Measurements from ENCODE around the gene CFAP46.
A peak's percentile ranks its signal among the peaks of the same experiment; 100 is the strongest.

DNA sequence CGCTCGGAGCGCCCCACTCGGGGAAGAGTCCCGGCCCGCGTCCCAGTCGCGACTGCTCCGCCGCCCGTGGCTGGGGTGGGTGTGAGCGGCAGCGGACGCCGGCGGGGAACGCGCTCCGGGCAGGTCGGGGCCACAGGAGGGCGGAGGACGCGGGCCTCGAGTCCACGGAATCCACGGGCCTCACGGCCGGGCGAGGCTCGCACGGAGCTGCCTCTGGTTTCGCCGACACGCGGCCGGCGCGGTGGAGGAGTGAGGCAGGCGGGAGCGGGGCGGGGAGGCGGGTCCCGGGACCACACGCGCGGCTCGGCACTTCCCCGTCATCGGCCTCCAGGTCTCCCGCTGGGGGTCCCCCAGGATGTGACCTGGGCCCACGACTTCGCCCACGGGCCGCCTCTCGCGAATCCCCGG is 155.9 kb downstream of the CFAP46 start:
- TF ChIP-seq, protein P1, sequence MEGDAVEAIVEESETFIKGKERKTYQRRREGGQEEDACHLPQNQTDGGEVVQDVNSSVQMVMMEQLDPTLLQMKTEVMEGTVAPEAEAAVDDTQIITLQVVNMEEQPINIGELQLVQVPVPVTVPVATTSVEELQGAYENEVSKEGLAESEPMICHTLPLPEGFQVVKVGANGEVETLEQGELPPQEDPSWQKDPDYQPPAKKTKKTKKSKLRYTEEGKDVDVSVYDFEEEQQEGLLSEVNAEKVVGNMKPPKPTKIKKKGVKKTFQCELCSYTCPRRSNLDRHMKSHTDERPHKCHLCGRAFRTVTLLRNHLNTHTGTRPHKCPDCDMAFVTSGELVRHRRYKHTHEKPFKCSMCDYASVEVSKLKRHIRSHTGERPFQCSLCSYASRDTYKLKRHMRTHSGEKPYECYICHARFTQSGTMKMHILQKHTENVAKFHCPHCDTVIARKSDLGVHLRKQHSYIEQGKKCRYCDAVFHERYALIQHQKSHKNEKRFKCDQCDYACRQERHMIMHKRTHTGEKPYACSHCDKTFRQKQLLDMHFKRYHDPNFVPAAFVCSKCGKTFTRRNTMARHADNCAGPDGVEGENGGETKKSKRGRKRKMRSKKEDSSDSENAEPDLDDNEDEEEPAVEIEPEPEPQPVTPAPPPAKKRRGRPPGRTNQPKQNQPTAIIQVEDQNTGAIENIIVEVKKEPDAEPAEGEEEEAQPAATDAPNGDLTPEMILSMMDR (IDR thresholded peaks at IDR 0.05; ENCODE audit: poor library complexity) = no peak
- TF ChIP-seq EZH2phosphoT487 (IDR thresholded peaks at IDR 0.05; ENCODE audit: low read depth, severe bottlenecking, unreplicated experiment) = peak; percentile 95

All from hepatocyte (in vitro differentiated cells).